GM18520 (cell line): ENCODE results near the gene UXS1.

Experiments used
- ATAC-seq: cut with Tn5 transposase; IDR thresholded peaks from one replicate; pipeline ENCODE4 v1.9.1; 2021; ENCODE audit not compliant: unreplicated experiment

UXS1 gene

GRCh38 chr2:106161938-106162820 is 31.9 kb downstream of the UXS1 start:
- no peak for ATAC-seq

- no peak for ATAC-seq
Observed at GRCh38 chr2:106161341-106161740, 32.8 kb downstream of the UXS1 start.

- ATAC-seq = no peak
Observed at GRCh38 chr2:106160786-106161261, 33.3 kb downstream of the UXS1 start.

GRCh38 chr2:106159866-106160785 is 34.0 kb downstream of the UXS1 start:
- ATAC-seq = no peak

- no peak for ATAC-seq
Observed at GRCh38 chr2:106158871-106159270, 35.2 kb downstream of the UXS1 start.

GRCh38 chr2:106158131-106158530 is 36.0 kb downstream of the UXS1 start:
- ATAC-seq = no peak

- ATAC-seq = no peak
Observed at GRCh38 chr2:106157416-106157815, 36.7 kb downstream of the UXS1 start.

GRCh38 chr2:106156305-106157296 is 37.5 kb downstream of the UXS1 start:
- no peak for ATAC-seq

- ATAC-seq = no peak
Observed at GRCh38 chr2:106153781-106154180, 40.3 kb downstream of the UXS1 start.

GRCh38 chr2:106147665-106148064 is 46.4 kb downstream of the UXS1 start:
- ATAC-seq = peak; percentile 40

GRCh38 chr2:106147159-106147558 is 46.9 kb downstream of the UXS1 start:
- no peak for ATAC-seq

- peak; percentile 46 for ATAC-seq
Observed at GRCh38 chr2:106144621-106145331, 49.3 kb downstream of the UXS1 start.

GRCh38 chr2:106143495-106144215 is 50.4 kb downstream of the UXS1 start:
- ATAC-seq = no peak

- ATAC-seq = no peak
Observed at GRCh38 chr2:106142683-106143082, 51.4 kb downstream of the UXS1 start.

- ATAC-seq = no peak
Observed at GRCh38 chr2:106140913-106141312, 53.2 kb downstream of the UXS1 start.

GRCh38 chr2:106140113-106140512 is 54.0 kb downstream of the UXS1 start:
- ATAC-seq = no peak

- ATAC-seq = no peak
Observed at GRCh38 chr2:106139238-106139935, 54.7 kb downstream of the UXS1 start.

GRCh38 chr2:106138543-106139237 is 55.4 kb downstream of the UXS1 start:
- no peak for ATAC-seq
